Ascending aorta (tissue), 2 donors: ENCODE data around the gene ELOVL3. TPM values are rescaled to one million over a fixed set of nuclear protein-coding genes. Genes with fewer than 3 reads are reported as not detected.

ENCODE experiments used
- DNase-seq, 2 donors: peaks; one replicate each; pipeline ENCODE4 v3.0.0-alpha.2; 2019; ENCODE audit warnings: low spot score in 2 of 2
- H3K27ac ChIP-seq, 2 donors: fragments of 200-600 bp; sonication (generic); one replicate each; pipeline ENCODE4 v1.5.1; 2016 to 2017; ENCODE audit warnings: mild to moderate bottlenecking in 1 of 2
- H3K27me3 ChIP-seq: fragments of 200-600 bp; sonication (generic); one replicate; pipeline ENCODE4 v1.5.1; 2017
- H3K36me3 ChIP-seq, 2 donors: fragments of 200-600 bp; sonication (generic); one replicate each; pipeline ENCODE4 v1.5.1; 2016
- H3K4me1 ChIP-seq, 2 donors: fragments of 200-600 bp; sonication (generic); one replicate each; pipeline ENCODE4 v1.5.1; 2016 to 2017; ENCODE audit warnings: mild to moderate bottlenecking in 1 of 2
- H3K4me3 ChIP-seq, 2 donors: fragments of 200-600 bp; sonication (generic); one replicate each; pipeline ENCODE4 v1.5.1; 2016 to 2017; ENCODE audit warnings: mild to moderate bottlenecking in 1 of 2
- H3K9me3 ChIP-seq, 2 donors: fragments of 200-600 bp; sonication (generic); one replicate each; pipeline ENCODE4 v1.5.1; 2016
- intact Hi-C: fragments of 100-400 bp; cut with DNase I; formaldehyde crosslinking; loops from one replicate; pipeline ENCODE4 v1.15.1; 2023
- total RNA-seq: library from RNA; depleted of rRNA; stranded (reverse); fragments of >200 nt; gene quantifications from one replicate; pipeline ENCODE4 v1.1.0, GENCODE V29; 2016
- TF ChIP-seq, protein P1 (sequence below), 3 experiments: fragments of 200-600 bp in 2 of 3; fragments of 450-650 bp in 1 of 3; sonication (generic) in 2 of 3; IDR thresholded peaks; one replicate each; pipeline ENCODE4 v1.5.1; 2016 to 2019; ENCODE audit warnings: antibody characterized with exemption in 3 of 3, mild to moderate bottlenecking in 1 of 3, moderate library complexity in 1 of 3

Gene ELOVL3
- total RNA-seq, 1 donor from 2014 or later, result not detected

DNA sequence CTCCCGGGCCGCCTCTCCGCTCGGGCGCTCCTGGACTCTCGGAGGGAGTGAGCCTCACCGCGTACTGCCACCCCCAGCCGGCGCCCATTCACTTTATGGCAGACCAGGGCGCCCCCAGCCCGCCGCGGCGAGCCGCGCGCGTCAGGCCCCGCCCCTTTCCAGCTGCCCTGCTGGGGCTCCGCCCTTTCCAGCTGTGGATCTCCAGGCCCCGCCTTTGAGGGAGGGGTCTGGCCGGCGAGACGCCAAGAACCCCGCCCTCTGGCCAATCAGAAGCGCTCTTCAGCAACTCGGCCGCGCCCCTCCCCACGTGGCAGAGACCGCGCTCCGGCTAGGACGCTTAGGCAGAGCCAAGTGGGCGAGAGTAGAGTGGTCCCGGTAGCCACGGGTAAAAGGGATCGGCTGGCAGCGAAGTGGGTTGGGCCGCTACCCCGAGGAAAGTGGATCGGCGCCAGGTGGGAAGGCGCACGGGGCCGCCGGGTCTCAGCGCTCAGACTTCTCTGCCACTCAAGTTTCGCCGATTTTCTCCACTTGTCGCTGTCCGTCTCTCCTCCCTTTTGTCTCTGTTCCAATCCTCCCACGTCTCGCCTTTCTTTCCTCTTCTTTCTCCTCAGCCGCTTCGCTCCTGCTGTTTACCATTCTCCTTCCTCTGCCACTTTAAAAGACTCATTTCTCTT lies 15.5 kb downstream of the ELOVL3 start, which contains the start of gene PITX3:
Gene PITX3 (minus strand): TSS at position 69 of the 674 bp plus-strand sequence. CDS start 9,432 bp downstream, outside the sequence.
- intact Hi-C loops, result loop anchor here (5.0 kb wide), 1 partner anchor 261 kb away; the partner anchor contains the start of genes ACTR1A and SUFU
- no peak within 1 kb of the TSS for H3K27ac ChIP-seq
- H3K4me3 ChIP-seq, result peak within 1 kb of the TSS; percentile 70 to 71
- peak; percentile 79 to 95 for DNase-seq
- no peaks in the 10 kb centered on the region for H3K27me3 ChIP-seq
- no peaks in the 10 kb centered on the region for H3K9me3 ChIP-seq
- H3K4me1 ChIP-seq, result peaks cover 13 to 26% of the 10 kb centered on the region in 2 donors
- no peaks in the 10 kb centered on the region for H3K36me3 ChIP-seq
- TF ChIP-seq, protein P1, sequence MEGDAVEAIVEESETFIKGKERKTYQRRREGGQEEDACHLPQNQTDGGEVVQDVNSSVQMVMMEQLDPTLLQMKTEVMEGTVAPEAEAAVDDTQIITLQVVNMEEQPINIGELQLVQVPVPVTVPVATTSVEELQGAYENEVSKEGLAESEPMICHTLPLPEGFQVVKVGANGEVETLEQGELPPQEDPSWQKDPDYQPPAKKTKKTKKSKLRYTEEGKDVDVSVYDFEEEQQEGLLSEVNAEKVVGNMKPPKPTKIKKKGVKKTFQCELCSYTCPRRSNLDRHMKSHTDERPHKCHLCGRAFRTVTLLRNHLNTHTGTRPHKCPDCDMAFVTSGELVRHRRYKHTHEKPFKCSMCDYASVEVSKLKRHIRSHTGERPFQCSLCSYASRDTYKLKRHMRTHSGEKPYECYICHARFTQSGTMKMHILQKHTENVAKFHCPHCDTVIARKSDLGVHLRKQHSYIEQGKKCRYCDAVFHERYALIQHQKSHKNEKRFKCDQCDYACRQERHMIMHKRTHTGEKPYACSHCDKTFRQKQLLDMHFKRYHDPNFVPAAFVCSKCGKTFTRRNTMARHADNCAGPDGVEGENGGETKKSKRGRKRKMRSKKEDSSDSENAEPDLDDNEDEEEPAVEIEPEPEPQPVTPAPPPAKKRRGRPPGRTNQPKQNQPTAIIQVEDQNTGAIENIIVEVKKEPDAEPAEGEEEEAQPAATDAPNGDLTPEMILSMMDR (IDR thresholded peaks at IDR 0.05), result peak in 1 of 3 experiments; percentile 23

DNA sequence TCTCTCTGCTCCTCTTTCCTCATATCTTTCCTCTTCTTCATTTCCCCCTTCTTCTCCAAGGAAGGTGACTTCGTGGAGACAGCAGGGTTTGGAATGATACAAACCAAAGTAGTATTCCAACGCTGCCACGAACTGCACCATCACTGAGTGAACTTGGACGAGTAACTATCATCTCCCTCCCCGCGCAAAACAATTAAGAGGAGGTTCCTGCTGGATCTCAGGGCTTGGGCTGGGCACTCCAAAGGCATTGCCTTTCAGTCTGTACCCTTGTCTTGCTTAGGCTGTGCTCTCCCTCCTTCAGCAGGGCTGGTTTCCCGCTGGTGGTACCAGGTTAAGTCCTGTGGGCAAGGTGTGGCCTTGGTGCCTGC lies 16.0 kb downstream of the ELOVL3 start:
- Histone ChIP-seq H3K36me3 (no peaks in the 10 kb centered on the region), H3K4me1 (peaks cover 13 to 30% of the 10 kb centered on the region in 2 donors), H3K27me3 (no peaks in the 10 kb centered on the region), H3K4me3 (peak overlapping the region; percentile 70 to 71), H3K27ac (no peak overlapping the region), H3K9me3 (no peaks in the 10 kb centered on the region)
- intact Hi-C loops, result loop anchor here (5.0 kb wide), 1 partner anchor 260 kb away; the partner anchor contains the start of genes ACTR1A and SUFU
- DNase-seq, result no peak
- TF ChIP-seq, protein P1 (IDR thresholded peaks at IDR 0.05), result no peak

DNA sequence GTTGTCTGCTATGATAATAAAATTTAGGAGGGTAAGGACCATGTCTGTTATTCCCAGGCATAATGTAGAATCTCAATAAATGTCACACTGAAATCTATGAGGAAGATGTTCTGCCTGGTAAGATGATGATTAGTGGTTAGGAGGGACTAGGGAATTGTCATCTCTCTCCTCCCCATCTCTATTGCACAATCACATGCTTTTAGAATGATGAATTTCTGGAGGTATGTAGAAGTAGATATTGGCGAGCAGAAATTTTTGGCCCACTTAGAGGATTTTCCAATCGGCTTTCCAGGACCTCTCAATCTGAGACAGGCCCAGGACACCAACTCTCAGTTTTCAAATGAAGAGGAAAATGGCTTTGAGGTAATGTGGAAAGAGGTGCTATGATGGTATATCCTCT lies 17.2 kb downstream of the ELOVL3 start:
- H3K36me3 ChIP-seq, result no peaks in the 10 kb centered on the region
- H3K4me1 ChIP-seq, result peaks cover 16 to 30% of the 10 kb centered on the region in 2 donors
- no peaks in the 10 kb centered on the region for H3K27me3 ChIP-seq
- DNase-seq, result no peak
- TF ChIP-seq, protein P1 (IDR thresholded peaks at IDR 0.05), result no peak
- intact Hi-C loops, result loop anchor here (5.0 kb wide), 1 partner anchor 259 kb away; the partner anchor contains the start of genes ACTR1A and SUFU
- no peak overlapping the region for H3K27ac ChIP-seq
- no peaks in the 10 kb centered on the region for H3K9me3 ChIP-seq
- no peak overlapping the region for H3K4me3 ChIP-seq

DNA sequence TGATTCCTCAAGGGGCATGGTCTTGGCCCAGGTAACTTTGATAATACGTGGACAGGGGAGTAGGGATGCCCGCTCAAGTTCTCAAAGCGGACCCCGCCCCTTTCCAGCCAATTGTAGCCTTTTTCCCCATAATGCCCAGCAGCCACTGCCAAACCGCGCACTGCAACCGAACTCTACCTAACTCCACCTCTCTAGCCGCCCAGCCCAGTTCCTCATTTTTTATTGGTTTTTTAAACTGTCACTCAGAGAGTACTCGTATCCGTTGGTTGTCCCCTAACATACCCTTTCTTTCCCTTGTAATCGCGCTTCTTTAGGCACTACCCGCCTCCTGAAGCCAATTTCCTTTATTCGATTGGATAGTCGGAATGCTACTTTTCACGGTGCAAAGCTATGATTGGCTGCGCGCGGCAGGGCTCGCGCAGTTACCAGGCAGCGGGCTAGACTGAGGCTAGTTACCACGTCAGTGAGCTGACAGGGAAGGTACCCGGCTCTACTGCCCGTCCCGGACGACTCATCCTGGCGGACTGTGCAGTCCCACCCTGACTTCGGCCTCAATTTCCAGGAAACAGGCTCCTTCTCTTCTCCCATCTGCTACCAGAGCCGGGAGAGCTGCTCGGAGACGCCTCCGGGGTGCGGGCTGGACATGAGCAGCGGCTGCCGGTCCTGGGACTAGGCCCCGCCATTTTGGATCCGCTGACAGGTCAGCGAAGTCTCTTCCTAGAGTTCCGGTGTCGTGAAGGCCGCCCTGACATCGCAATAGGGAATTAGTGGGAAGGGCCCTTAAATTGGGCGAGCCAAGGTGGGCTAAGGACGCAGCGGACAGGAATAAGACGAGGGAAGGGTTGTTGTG lies 19.2 kb downstream of the ELOVL3 start, which contains the start of gene GBF1:
Gene GBF1 (plus strand): TSS at position 451 of the 850 bp plus-strand sequence. CDS start 13,407 bp downstream, outside the sequence.
- TF ChIP-seq, protein P1 (IDR thresholded peaks at IDR 0.05), result no peak

DNA sequence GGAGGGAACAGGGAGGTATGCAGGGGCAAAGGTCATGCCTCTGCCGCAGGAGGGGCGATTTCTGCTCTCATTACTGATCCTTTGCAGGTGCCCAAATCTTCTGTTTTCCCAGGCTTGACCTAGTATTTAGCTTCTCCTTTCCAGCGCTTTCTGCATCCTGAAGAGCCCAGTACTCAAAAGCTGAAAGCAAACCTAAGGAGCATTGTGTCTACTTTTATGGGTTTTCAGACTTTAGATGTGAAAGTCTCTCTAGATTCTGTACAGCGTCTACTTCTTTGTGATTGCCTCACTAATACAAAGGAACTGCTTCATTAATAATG lies 19.8 kb downstream of the ELOVL3 start:
- TF ChIP-seq, protein P1 (IDR thresholded peaks at IDR 0.05), result no peak
- H3K4me1 ChIP-seq, result peaks cover 8 to 25% of the 10 kb centered on the region in 2 donors

More for the DNA sequence above, 19.2 kb downstream of the ELOVL3 start, which contains the start of gene GBF1:
- peak within 1 kb of the TSS; percentile 66 to 92 for H3K4me3 ChIP-seq
- H3K36me3 ChIP-seq, result no peaks in the 10 kb centered on the region
- H3K4me1 ChIP-seq, result peaks cover 13 to 30% of the 10 kb centered on the region in 2 donors
- no peaks in the 10 kb centered on the region for H3K9me3 ChIP-seq
- H3K27ac ChIP-seq, result peak within 1 kb of the TSS; percentile 85 to 90
- DNase-seq, result peak; percentile 89 to 97
- intact Hi-C loops, result loop anchor here (1.0 to 2.0 kb wide), 4 partner anchors 15 to 150 kb away; partner anchors contain the start of genes NFKB2, NOLC1 and PPRC1
- no peaks in the 10 kb centered on the region for H3K27me3 ChIP-seq

More for the DNA sequence above, 19.8 kb downstream of the ELOVL3 start:
- intact Hi-C loops, result loop anchor here (1.0 to 2.0 kb wide), 4 partner anchors 15 to 149 kb away; partner anchors contain the start of genes NFKB2, NOLC1 and PPRC1
- peak overlapping the region; percentile 85 to 90 for H3K27ac ChIP-seq
- H3K4me3 ChIP-seq, result peak overlapping the region; percentile 66 to 92
- H3K27me3 ChIP-seq, result no peaks in the 10 kb centered on the region
- no peaks in the 10 kb centered on the region for H3K9me3 ChIP-seq
- H3K36me3 ChIP-seq, result no peaks in the 10 kb centered on the region
- DNase-seq, result no peak
